WTC11 (cell line): ENCODE measurements around the gene EXD3. TPM values are rescaled to one million over a fixed set of nuclear protein-coding genes. Genes with fewer than 3 reads are reported as not detected.

Experiments
- ATAC-seq: fragments of 200-7000 bp; cut with Tn5 transposase; 2 replicates; pipeline ENCODE4 v1.10.0; 2021; ENCODE audit warnings: mild to moderate bottlenecking, moderate library complexity
- CTCF ChIA-PET: fragments of 300-600 bp; sonication (Branson Sonifier 250); formaldehyde crosslinking; loops from one replicate; lab custom pipeline; 2021; ENCODE audit warnings: antibody characterized with exemption; lab: Charles Lee
- POLR2A ChIA-PET: fragments of 350-600 bp; sonication (Branson Sonifier 250); formaldehyde crosslinking; loops from one replicate; lab custom pipeline; 2021; ENCODE audit warnings: antibody characterized with exemption; lab: Charles Lee
- DNase-seq: peaks from one replicate; pipeline ENCODE4 v3.0.0; 2021; ENCODE audit warnings: low spot score
- H3K27ac Mint-ChIP-seq: 2 replicates; pipeline ENCODE4 v1.8.0; 2021; ENCODE audit warnings: mixed read lengths
- H3K27me3 Mint-ChIP-seq: 2 replicates; pipeline ENCODE4 v1.8.0; 2021; ENCODE audit warnings: low read depth, mild to moderate bottlenecking, moderate library complexity, mixed read lengths
- H3K36me3 Mint-ChIP-seq: 2 replicates; pipeline ENCODE4 v1.8.0; 2021; ENCODE audit warnings: mixed read lengths
- H3K4me1 Mint-ChIP-seq: 2 replicates; pipeline ENCODE4 v1.8.0; 2022; ENCODE audit warnings: mixed read lengths
- H3K4me3 Mint-ChIP-seq: 2 replicates; pipeline ENCODE4 v1.8.0; 2021; ENCODE audit warnings: mild to moderate bottlenecking, moderate library complexity, mixed read lengths
- H3K9me3 Mint-ChIP-seq: 2 replicates; pipeline ENCODE4 v1.8.0; 2021; ENCODE audit warnings: mixed read lengths
- AFF4 ChIP-seq: sonication (generic); formaldehyde crosslinking; IDR thresholded peaks from 2 replicates; pipeline ENCODE4 v1.8.1; 2023; ENCODE audit warnings: mild to moderate bottlenecking, missing genetic modification reagents, borderline replicate concordance
- ARID4B ChIP-seq: sonication (generic); formaldehyde crosslinking; IDR thresholded peaks from 2 replicates; pipeline ENCODE4 v1.8.0; 2023; ENCODE audit warnings: missing genetic modification reagents, mild to moderate bottlenecking, borderline replicate concordance
- ATF3 ChIP-seq: sonication (generic); formaldehyde crosslinking; conservative IDR thresholded peaks from 2 replicates; pipeline ENCODE4 v1.8.1; 2022; ENCODE audit warnings: mild to moderate bottlenecking, missing genetic modification reagents
- CBFB ChIP-seq: sonication (generic); formaldehyde crosslinking; IDR thresholded peaks from 2 replicates; pipeline ENCODE4 v1.8.1; 2022; ENCODE audit warnings: mild to moderate bottlenecking, low read depth, missing genetic modification reagents
- E2F5 ChIP-seq: sonication (generic); formaldehyde crosslinking; IDR thresholded peaks from 2 replicates; pipeline ENCODE4 v1.8.1; 2022; ENCODE audit warnings: mild to moderate bottlenecking, moderate library complexity, missing genetic modification reagents
- ELF4 ChIP-seq: sonication (generic); formaldehyde crosslinking; IDR thresholded peaks from 2 replicates; pipeline ENCODE4 v1.8.1; 2022; ENCODE audit warnings: low read depth, mild to moderate bottlenecking, moderate library complexity, missing genetic modification reagents
- ESRRA ChIP-seq: sonication (generic); formaldehyde crosslinking; IDR thresholded peaks from 2 replicates; pipeline ENCODE4 v1.8.1; 2022; ENCODE audit warnings: mild to moderate bottlenecking, missing genetic modification reagents, borderline replicate concordance
- FOXJ3 ChIP-seq: sonication (generic); formaldehyde crosslinking; IDR thresholded peaks from 2 replicates; pipeline ENCODE4 v1.9.0; 2021; ENCODE audit warnings: missing genetic modification reagents, mild to moderate bottlenecking, borderline replicate concordance
- HMGA2 ChIP-seq: fragments of 250-450 bp; sonication (Bioruptor Pico); IDR thresholded peaks from 2 replicates; pipeline ENCODE4 v1.4.0; 2021; ENCODE audit warnings: mild to moderate bottlenecking, moderate library complexity
- NFATC4 ChIP-seq: fragments of 250-450 bp; sonication (Bioruptor Pico); IDR thresholded peaks from 2 replicates; pipeline ENCODE4 v1.9.0; 2021; ENCODE audit warnings: mild to moderate bottlenecking
- STAT6 ChIP-seq: sonication (generic); formaldehyde crosslinking; conservative IDR thresholded peaks from 2 replicates; pipeline ENCODE4 v1.8.1; 2023; ENCODE audit warnings: mild to moderate bottlenecking, low read depth, missing genetic modification reagents, moderate library complexity
- USF2 ChIP-seq: sonication (generic); formaldehyde crosslinking; IDR thresholded peaks from 2 replicates; pipeline ENCODE4 v1.8.1; 2023; ENCODE audit warnings: mild to moderate bottlenecking, missing genetic modification reagents, moderate library complexity
- ZMAT4 ChIP-seq: fragments of 250-450 bp; sonication (Bioruptor Pico); IDR thresholded peaks from 2 replicates; pipeline ENCODE4 v1.9.0; 2021; ENCODE audit warnings: mild to moderate bottlenecking
- ZNF121 ChIP-seq: sonication (generic); formaldehyde crosslinking; IDR thresholded peaks from 2 replicates; pipeline ENCODE4 v1.8.0; 2023; ENCODE audit warnings: missing genetic modification reagents
- ZNF263 ChIP-seq: sonication (generic); formaldehyde crosslinking; IDR thresholded peaks from 2 replicates; pipeline ENCODE4 v1.8.1; 2022; ENCODE audit warnings: low read depth, mild to moderate bottlenecking, moderate library complexity, missing genetic modification reagents
- total RNA-seq: library from RNA; stranded (reverse); gene quantifications from 3 replicates; pipeline ENCODE4 v1.2.3, GENCODE V29; 2021

Gene EXD3
- total RNA-seq, 1 experiment from 2014 or later, result 21.2 TPM

GRCh38 chr9:137448602-137448962, 25.6 kb upstream of the EXD3 start:
- DNase-seq (no peak), ATAC-seq (no peak)
- ChIA-PET POLR2A (no interaction called here), CTCF (interaction anchor here (3.6 kb wide), 1 partner anchor 26 kb away, joined by 13 read pairs; the partner anchor contains the start of genes EXD3 and NOXA1)
- Mint-ChIP-seq H3K27me3 (no peaks in the 10 kb centered on the region; the same call in 1 of the 2 replicates), H3K27ac (no peak overlapping the region), H3K36me3 (no peaks in the 10 kb centered on the region), H3K4me3 (no peak overlapping the region), H3K9me3 (no peaks in the 10 kb centered on the region), H3K4me1 (peaks cover 3% of the 10 kb centered on the region)
- TF ChIP-seq FOXJ3 (no peak), AFF4 (CRISPR knock-in tag) (no peak), ZNF121 (CRISPR knock-in tag) (no peak)

- ATAC-seq (no peak), DNase-seq (no peak)
- ChIA-PET POLR2A (no interaction called here), CTCF (interaction anchor here (1.7 to 3.6 kb wide), 2 partner anchors 25 to 161 kb away, joined by 5 to 13 read pairs; partner anchors contain the start of genes EXD3 and NOXA1)
- H3K9me3 Mint-ChIP-seq, result no peaks in the 10 kb centered on the region
- H3K27me3 Mint-ChIP-seq, result no peaks in the 10 kb centered on the region; the same call in 1 of the 2 replicates
- H3K4me3 Mint-ChIP-seq, result no peak overlapping the region
- no peaks in the 10 kb centered on the region for H3K36me3 Mint-ChIP-seq
- H3K27ac Mint-ChIP-seq, result no peak overlapping the region
- TF ChIP-seq HMGA2 (CRISPR knock-in tag), result no peak
- no peak for TF ChIP-seq USF2 (CRISPR knock-in tag)
- no peak for TF ChIP-seq ESRRA (CRISPR knock-in tag)
- peaks cover 3% of the 10 kb centered on the region for H3K4me1 Mint-ChIP-seq
These were observed 25.0 kb upstream of the EXD3 start for GRCh38 chr9:137447722-137448601.

- Mint-ChIP-seq H3K27me3 (no peaks in the 10 kb centered on the region; the same call in 1 of the 2 replicates), H3K36me3 (no peaks in the 10 kb centered on the region), H3K4me1 (peaks cover 4% of the 10 kb centered on the region), H3K4me3 (no peak overlapping the region), H3K27ac (peak overlapping the region; percentile 39), H3K9me3 (no peaks in the 10 kb centered on the region)
- POLR2A ChIA-PET, result no interaction called here
- DNase-seq (no peak), ATAC-seq (no peak)
- CTCF ChIA-PET, result interaction anchor here (1.7 to 3.6 kb wide), 2 partner anchors 24 to 160 kb away, joined by 5 to 13 read pairs; partner anchors contain the start of genes EXD3 and NOXA1
- TF ChIP-seq ZNF263 (CRISPR knock-in tag) (no peak), STAT6 (CRISPR knock-in tag) (no peak), ATF3 (CRISPR knock-in tag) (no peak), NFATC4 (no peak), CBFB (CRISPR knock-in tag) (no peak), ESRRA (CRISPR knock-in tag) (no peak), ELF4 (CRISPR knock-in tag) (no peak), E2F5 (CRISPR knock-in tag) (no peak), ARID4B (CRISPR knock-in tag) (no peak), ZMAT4 (no peak)
These were observed 24.0 kb upstream of the EXD3 start for GRCh38 chr9:137446851-137447471.
